Measurements from ENCODE around the gene GNG2. TPM values are rescaled to one million over a fixed set of nuclear protein-coding genes. Genes with fewer than 3 reads are reported as not detected.

GNG2 gene
- total and polyA plus RNA-seq, 11 donors: 3.1 to 29.2 (median 7.0) TPM

GRCh38 chr14:52013984-52014600 is 153.7 kb downstream of the GNG2 start:
- TF ChIP-seq POLR2A (IDR thresholded peaks at IDR 0.05) (no peak), CTCF (IDR thresholded peaks at IDR 0.05) (peak in 6 of 12 donors; percentile 10 to 39 (median 22))
- H3K27me3 ChIP-seq: no peaks in the 10 kb centered on the region
- H3K9me3 ChIP-seq: no peaks in the 10 kb centered on the region
- intact Hi-C loops (cut with DNase I): loop anchor here in 8 of 10 donors (2.0 to 5.0 kb wide), 4 partner anchors 33 to 55 kb away; partner anchors contain the start of gene NID2 (in 5 of the 8)
- ATAC-seq: peak; percentile 10 to 37 (median 20)
- H3K36me3 ChIP-seq: peaks cover 0 to 71% (median 47%) of the 10 kb centered on the region in 9 donors
- WGBS, 4 donors: 35 to 48% (median 41%) methylated on average over 11 of the region's 11 CpGs
- no peak for DNase-seq
- peak overlapping the region; percentile 50 to 86 (median 76) for H3K27ac ChIP-seq
- H3K4me3 ChIP-seq: no peak overlapping the region
- H3K4me1 ChIP-seq: peaks cover 22 to 95% (median 66%) of the 10 kb centered on the region in 12 donors

GRCh38 chr14:52014601-52015267 is 154.3 kb downstream of the GNG2 start:
- Histone ChIP-seq H3K9me3 (no peaks in the 10 kb centered on the region), H3K4me1 (peaks cover 22 to 98% (median 71%) of the 10 kb centered on the region in 12 donors), H3K27me3 (no peaks in the 10 kb centered on the region), H3K27ac (peak overlapping the region; percentile 50 to 86 (median 76)), H3K4me3 (no peak overlapping the region), H3K36me3 (peaks cover 0 to 70% (median 48%) of the 10 kb centered on the region in 9 donors)
- intact Hi-C loops (cut with DNase I): loop anchor here in 8 of 10 donors (2.0 to 5.0 kb wide), 4 partner anchors 33 to 54 kb away; partner anchors contain the start of gene NID2 (in 5 of the 8)
- DNase-seq (peak; percentile 65 to 85 (median 80)), ATAC-seq (peak; percentile 71 to 89 (median 81))
- TF ChIP-seq CTCF (IDR thresholded peaks at IDR 0.05) (peak in 1 of 12 donors; percentile 7), POLR2A (IDR thresholded peaks at IDR 0.05) (no peak)
- WGBS, 4 donors: 43 to 65% (median 51%) methylated on average over 15 of the region's 15 CpGs

- Histone ChIP-seq H3K9me3 (no peaks in the 10 kb centered on the region), H3K4me3 (no peak overlapping the region), H3K36me3 (peaks cover 0 to 69% (median 44%) of the 10 kb centered on the region in 9 donors), H3K4me1 (peaks cover 22 to 98% (median 76%) of the 10 kb centered on the region in 12 donors), H3K27me3 (no peaks in the 10 kb centered on the region), H3K27ac (peak overlapping the region; percentile 43 to 86 (median 76))
- intact Hi-C loops (cut with DNase I): loop anchor here in 2 of 10 donors (2.0 to 5.0 kb wide), 2 partner anchors 52 to 53 kb away; partner anchors contain the start of gene NID2 (in 2 of the 2)
- peak in 2 of 5 donors; percentile 30 to 51 for DNase-seq
- TF ChIP-seq CTCF (IDR thresholded peaks at IDR 0.05): peak; percentile 25 to 64 (median 49)
- TF ChIP-seq POLR2A (IDR thresholded peaks at IDR 0.05): no peak
- ATAC-seq: peak; percentile 20 to 52 (median 40)
- 54 to 66% (median 63%) methylated on average over 8 of the region's 8 CpGs for WGBS, 4 donors
Measured at GRCh38 chr14:52015411-52016030, 155.1 kb downstream of the GNG2 start.
